CD4-positive, CD25-positive, alpha-beta regulatory T cell (primary cell): ENCODE data around the gene NEO1. TPM values are rescaled to one million over a fixed set of nuclear protein-coding genes. Genes with fewer than 3 reads are reported as not detected.

ENCODE experiments used
- ATAC-seq, 2 donors: fragments of 150-1000 bp; cut with Tn5 transposase; one replicate each; pipeline ENCODE4 v1.10.0; 2021; ENCODE audit warnings: low read depth in 2 of 2, moderate number of reproducible peaks in 2 of 2, moderate library complexity in 1 of 2
- DNase-seq, 3 donors: peaks; one replicate each; pipeline versions ENCODE4 v3.0.0 to v3.0.0-alpha.2; 2012 to 2022; ENCODE audit warnings: mixed read lengths in 1 of 3
- H3K27ac ChIP-seq: one replicate; pipeline ENCODE4 v1.7.0; 2013; ENCODE audit warnings: mild to moderate bottlenecking, low read length; ENCODE audit not compliant: insufficient read depth, poor library complexity, severe bottlenecking
- H3K27me3 ChIP-seq: one replicate; pipeline ENCODE4 v1.7.0; 2013; ENCODE audit warnings: low read length; ENCODE audit not compliant: control insufficient read depth, insufficient read depth
- H3K36me3 ChIP-seq: one replicate; pipeline ENCODE4 v1.7.0; 2013; ENCODE audit warnings: mild to moderate bottlenecking, low read length, moderate library complexity; ENCODE audit not compliant: control insufficient read depth, insufficient read depth
- H3K4me1 ChIP-seq: 2 replicates; pipeline ENCODE4 v1.7.0; 2013; ENCODE audit warnings: mild to moderate bottlenecking, low read length; ENCODE audit not compliant: insufficient read depth, control insufficient read depth, poor library complexity, severe bottlenecking
- H3K4me3 ChIP-seq: one replicate; pipeline ENCODE4 v1.7.0; 2013; ENCODE audit warnings: low read depth, mild to moderate bottlenecking, low read length, moderate library complexity
- H3K9me3 ChIP-seq, 2 experiments: 1 replicate in 1 of 2; 2 replicates in 1 of 2; pipeline ENCODE4 v1.7.0; 2013; ENCODE audit warnings: low read length in 2 of 2, mild to moderate bottlenecking in 1 of 2, moderate library complexity in 1 of 2; ENCODE audit not compliant: control insufficient read depth in 2 of 2
- H3K27ac Mint-ChIP-seq, 3 donors: one replicate each; pipeline ENCODE4 v1.8.0; 2020 to 2022; ENCODE audit warnings: mild to moderate bottlenecking in 3 of 3, mixed read lengths in 3 of 3, moderate library complexity in 2 of 3
- H3K27me3 Mint-ChIP-seq: one replicate; pipeline ENCODE4 v1.8.0; 2022; ENCODE audit warnings: mild to moderate bottlenecking, mixed read lengths
- H3K36me3 Mint-ChIP-seq: one replicate; pipeline ENCODE4 v1.8.0; 2020; ENCODE audit warnings: mixed read lengths
- H3K4me1 Mint-ChIP-seq, 4 donors: one replicate each; pipeline ENCODE4 v1.8.0; 2020 to 2022; ENCODE audit warnings: mixed read lengths in 4 of 4, mild to moderate bottlenecking in 1 of 4
- H3K4me3 Mint-ChIP-seq, 4 donors: one replicate each; pipeline ENCODE4 v1.8.0; 2020 to 2022; ENCODE audit warnings: mild to moderate bottlenecking in 4 of 4, mixed read lengths in 4 of 4, moderate library complexity in 3 of 4
- H3K9me3 Mint-ChIP-seq, 7 donors: one replicate each; pipeline ENCODE4 v1.8.0; 2020 to 2022; ENCODE audit warnings: mixed read lengths in 7 of 7, mild to moderate bottlenecking in 3 of 7, moderate library complexity in 2 of 7
- polyA plus RNA-seq, 4 donors: library from polyadenylated mRNA; unstranded; fragments of 300-500 nt; fragmentation: Illumina TruSeq; gene quantifications; one replicate each; pipeline ENCODE4 v1.2.3, GENCODE V29; 2021
- total RNA-seq: library from RNA; stranded (reverse); gene quantifications from one replicate; pipeline ENCODE4 v1.2.3, GENCODE V29; 2022

The NEO1 gene
- total and polyA plus RNA-seq, 5 donors from 2014 or later: 0.45 to 2.7 (median 0.68) TPM

DNA sequence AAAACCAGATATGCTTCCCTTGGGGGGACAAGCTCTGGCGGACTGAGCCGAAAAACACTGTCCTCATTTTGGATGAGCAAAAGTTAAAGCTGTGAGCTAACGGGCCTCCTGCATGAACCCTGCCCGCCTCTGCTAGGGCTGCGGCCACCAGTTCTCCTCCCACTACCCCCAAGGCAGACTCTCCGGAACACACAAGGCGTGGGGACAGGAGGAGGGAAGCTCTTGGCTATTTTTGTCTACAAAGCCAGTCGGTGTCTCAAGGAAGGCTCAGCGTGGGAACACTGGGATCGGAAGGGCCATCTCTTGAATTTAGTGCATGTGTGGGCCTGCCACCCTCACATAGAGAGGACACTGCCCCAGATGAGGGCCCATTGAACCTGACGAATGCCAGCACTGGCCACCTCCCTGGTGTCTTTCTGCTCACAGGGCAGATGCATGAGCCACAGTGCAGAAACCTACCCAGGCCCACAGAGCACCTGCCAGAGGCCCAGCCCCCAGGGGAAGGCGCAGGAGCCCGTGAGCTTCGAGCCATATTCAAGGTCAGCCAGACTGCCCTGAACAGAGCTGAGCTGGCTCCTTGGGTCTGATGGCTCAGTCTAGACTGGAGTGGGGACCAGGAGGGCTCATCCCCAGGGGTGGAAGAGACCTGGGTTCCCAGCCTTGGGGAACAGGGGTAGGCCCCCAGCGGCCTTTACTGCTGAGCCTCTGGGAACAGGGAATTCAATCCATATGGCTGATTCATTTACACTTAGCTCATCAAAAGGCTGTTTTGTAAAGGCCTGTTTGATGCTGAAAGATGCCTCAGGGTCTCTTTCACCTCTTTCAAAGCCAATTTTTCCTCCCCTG, 278.2 kb downstream of the NEO1 start:
- H3K4me3 Mint-ChIP-seq: no peak overlapping the region
- no peaks in the 10 kb centered on the region for H3K36me3 Mint-ChIP-seq
- DNase-seq (no peak), ATAC-seq (no peak)
- H3K27ac Mint-ChIP-seq: no peak overlapping the region
- H3K4me3 ChIP-seq: no peak overlapping the region
- no peak overlapping the region for H3K27ac ChIP-seq
- H3K9me3 ChIP-seq: no peaks in the 10 kb centered on the region
- no peaks in the 10 kb centered on the region for H3K4me1 ChIP-seq
- no peaks in the 10 kb centered on the region for H3K36me3 ChIP-seq
- H3K4me1 Mint-ChIP-seq: peaks cover 0 to 4% (median 0%) of the 10 kb centered on the region in 4 donors
- H3K27me3 ChIP-seq: no peaks in the 10 kb centered on the region
- no peaks in the 10 kb centered on the region for H3K27me3 Mint-ChIP-seq
- H3K9me3 Mint-ChIP-seq: no peaks in the 10 kb centered on the region

DNA sequence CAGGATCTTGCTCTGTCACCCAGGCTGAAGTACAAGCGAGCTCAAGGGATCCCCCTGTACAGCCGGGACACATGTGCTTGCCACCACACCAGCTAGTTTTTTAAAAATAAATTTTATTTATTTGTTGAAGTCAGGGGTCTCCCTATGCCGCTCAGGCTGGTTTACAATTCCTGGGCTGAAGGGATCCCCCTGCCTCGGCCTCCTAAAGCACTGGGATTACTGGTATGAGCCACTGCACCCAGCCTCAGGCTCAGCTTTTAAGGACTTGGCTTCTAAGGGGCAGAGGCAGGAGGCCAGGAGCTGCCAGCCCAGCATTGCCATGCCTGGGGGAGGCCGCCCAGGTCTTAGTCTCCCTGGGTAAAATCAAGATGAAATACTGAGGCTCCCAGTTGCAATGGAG, 279.2 kb downstream of the NEO1 start:
- Mint-ChIP-seq H3K36me3 (no peaks in the 10 kb centered on the region), H3K4me3 (no peak overlapping the region), H3K27me3 (no peaks in the 10 kb centered on the region), H3K27ac (no peak overlapping the region), H3K4me1 (no peaks in the 10 kb centered on the region), H3K9me3 (no peaks in the 10 kb centered on the region)
- H3K4me1 ChIP-seq: no peaks in the 10 kb centered on the region
- H3K9me3 ChIP-seq: no peaks in the 10 kb centered on the region
- no peaks in the 10 kb centered on the region for H3K36me3 ChIP-seq
- H3K4me3 ChIP-seq: no peak overlapping the region
- DNase-seq (no peak), ATAC-seq (no peak)
- H3K27me3 ChIP-seq: no peaks in the 10 kb centered on the region
- H3K27ac ChIP-seq: no peak overlapping the region

DNA sequence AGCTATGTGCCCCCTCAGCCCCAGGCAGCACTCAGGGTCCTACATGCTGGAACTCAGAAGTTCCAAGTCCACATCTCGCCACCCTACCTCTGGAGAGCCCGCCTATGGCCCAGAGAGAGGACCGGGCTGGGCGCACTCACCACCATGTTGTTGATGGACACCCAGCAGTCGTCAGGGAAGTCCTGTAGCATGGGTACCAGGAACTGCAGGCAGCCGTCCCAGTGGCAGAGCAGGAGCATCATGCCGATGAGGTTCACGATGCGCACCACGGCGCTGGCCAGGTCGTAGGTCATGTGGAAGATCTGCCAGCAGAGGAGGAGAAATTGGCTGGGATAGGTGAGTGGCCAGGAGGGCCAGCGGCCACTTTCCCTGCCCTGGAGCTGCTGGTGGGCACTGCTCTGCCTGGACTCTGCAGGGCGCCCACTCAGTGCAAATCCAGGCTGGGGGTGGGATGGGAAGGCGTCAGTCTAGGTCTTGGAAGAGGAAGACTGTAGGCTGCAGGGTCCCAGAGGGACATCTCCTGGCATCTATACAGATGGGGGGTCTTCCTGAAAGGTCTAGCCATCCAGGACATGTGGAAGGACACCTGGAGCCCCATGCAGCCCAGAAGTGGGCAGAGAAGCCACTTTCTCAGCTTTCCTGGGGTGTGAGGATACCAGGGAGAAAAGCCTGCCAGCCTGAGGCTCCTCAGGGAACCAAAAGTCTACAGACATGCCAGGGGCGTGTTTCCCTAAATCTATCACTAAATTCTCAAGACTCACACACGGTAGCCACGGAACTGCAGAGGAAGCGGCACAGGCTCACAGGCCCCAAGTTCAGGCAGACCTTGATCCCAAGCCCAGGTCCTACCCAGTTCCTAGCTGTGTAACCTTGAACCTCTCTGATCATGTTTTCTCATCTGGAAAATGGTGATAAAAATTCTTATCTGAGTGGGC, 280.0 kb downstream of the NEO1 start:
- H3K27ac Mint-ChIP-seq: no peak overlapping the region
- no peak overlapping the region for H3K4me3 Mint-ChIP-seq
- no peaks in the 10 kb centered on the region for H3K9me3 ChIP-seq
- no peak overlapping the region for H3K27ac ChIP-seq
- no peak overlapping the region for H3K4me3 ChIP-seq
- no peaks in the 10 kb centered on the region for H3K27me3 Mint-ChIP-seq
- no peaks in the 10 kb centered on the region for H3K36me3 Mint-ChIP-seq
- no peaks in the 10 kb centered on the region for H3K27me3 ChIP-seq
- no peaks in the 10 kb centered on the region for H3K9me3 Mint-ChIP-seq
- H3K4me1 ChIP-seq: no peaks in the 10 kb centered on the region
- no peak for DNase-seq
- H3K36me3 ChIP-seq: no peaks in the 10 kb centered on the region
- no peak for ATAC-seq
- H3K4me1 Mint-ChIP-seq: no peaks in the 10 kb centered on the region

DNA sequence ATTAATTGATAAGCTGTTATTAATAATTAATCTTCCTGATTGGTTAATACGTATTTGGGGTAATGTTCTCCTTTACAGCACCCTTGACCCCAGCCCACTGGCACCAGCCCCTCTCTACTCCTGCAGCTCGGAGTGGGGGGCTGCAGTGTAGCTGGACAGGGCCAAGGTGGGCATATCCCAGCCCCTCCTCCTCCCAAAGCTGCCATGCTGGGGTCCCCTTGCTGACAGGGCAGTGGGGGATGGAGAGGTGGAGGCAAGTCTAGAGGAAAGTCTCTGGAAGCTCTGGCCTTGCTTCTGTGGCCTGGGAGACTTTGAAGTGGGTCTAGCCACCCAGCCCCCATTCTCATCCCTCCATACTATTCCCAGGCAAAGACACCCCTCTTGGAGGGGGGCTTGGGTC, 280.7 kb downstream of the NEO1 start:
- no peak overlapping the region for H3K4me3 ChIP-seq
- H3K4me1 Mint-ChIP-seq: no peaks in the 10 kb centered on the region
- no peaks in the 10 kb centered on the region for H3K27me3 Mint-ChIP-seq
- H3K27ac ChIP-seq: no peak overlapping the region
- H3K4me1 ChIP-seq: no peaks in the 10 kb centered on the region
- H3K27me3 ChIP-seq: no peaks in the 10 kb centered on the region
- H3K9me3 ChIP-seq: no peaks in the 10 kb centered on the region
- ATAC-seq (no peak), DNase-seq (no peak)
- no peaks in the 10 kb centered on the region for H3K9me3 Mint-ChIP-seq
- no peak overlapping the region for H3K4me3 Mint-ChIP-seq
- H3K27ac Mint-ChIP-seq: no peak overlapping the region
- no peaks in the 10 kb centered on the region for H3K36me3 Mint-ChIP-seq
- H3K36me3 ChIP-seq: no peaks in the 10 kb centered on the region

DNA sequence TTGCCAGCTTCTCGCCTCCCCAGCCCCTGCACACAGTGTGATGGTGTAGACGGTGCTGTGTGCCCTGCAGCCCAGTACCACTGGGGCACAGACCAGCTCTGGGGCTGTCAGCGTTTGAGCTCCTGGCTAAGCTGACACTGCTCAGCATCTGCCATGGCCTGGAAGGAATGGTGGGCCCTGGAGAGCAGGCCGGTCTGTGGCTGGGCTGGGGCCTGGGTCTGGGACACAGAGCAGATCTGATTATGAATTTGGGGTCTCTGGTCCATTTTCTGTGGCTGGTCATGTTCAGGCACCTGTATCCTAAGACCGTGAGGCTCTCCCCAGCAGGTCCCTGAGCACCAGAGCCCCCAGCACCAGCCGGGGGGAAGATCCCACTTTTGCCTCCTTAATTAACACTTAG, 281.8 kb downstream of the NEO1 start:
- H3K4me1 ChIP-seq: no peaks in the 10 kb centered on the region
- Mint-ChIP-seq H3K4me3 (no peak overlapping the region), H3K27me3 (no peaks in the 10 kb centered on the region), H3K4me1 (no peaks in the 10 kb centered on the region), H3K36me3 (no peaks in the 10 kb centered on the region), H3K27ac (no peak overlapping the region), H3K9me3 (no peaks in the 10 kb centered on the region)
- H3K27ac ChIP-seq: no peak overlapping the region
- ATAC-seq (no peak), DNase-seq (no peak)
- no peaks in the 10 kb centered on the region for H3K27me3 ChIP-seq
- H3K9me3 ChIP-seq: no peaks in the 10 kb centered on the region
- H3K36me3 ChIP-seq: no peaks in the 10 kb centered on the region
- H3K4me3 ChIP-seq: no peak overlapping the region

DNA sequence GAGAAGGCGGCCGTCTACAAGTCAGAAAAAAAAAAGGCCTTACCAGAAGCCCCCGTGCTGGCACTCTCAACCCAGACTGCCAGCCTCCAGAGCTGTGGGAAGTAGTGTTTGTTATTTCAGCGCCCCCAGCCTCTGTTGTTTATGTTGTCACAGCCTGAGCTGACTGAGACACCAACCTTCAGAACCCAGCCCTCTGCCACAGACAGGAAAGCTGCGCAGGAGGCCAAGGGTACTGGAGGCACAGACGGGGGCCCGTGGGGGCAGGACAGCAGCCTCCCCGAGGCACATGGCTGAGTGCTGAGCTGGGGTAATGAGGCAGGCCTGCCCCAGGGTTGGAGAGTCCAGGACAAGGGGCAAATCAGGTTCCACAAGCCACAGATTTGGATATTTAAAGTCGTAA, 282.8 kb downstream of the NEO1 start:
- no peaks in the 10 kb centered on the region for H3K9me3 ChIP-seq
- H3K27me3 ChIP-seq: no peaks in the 10 kb centered on the region
- no peak for ATAC-seq
- Mint-ChIP-seq H3K4me3 (no peak overlapping the region), H3K36me3 (no peaks in the 10 kb centered on the region), H3K9me3 (no peaks in the 10 kb centered on the region), H3K27ac (no peak overlapping the region), H3K27me3 (no peaks in the 10 kb centered on the region), H3K4me1 (no peaks in the 10 kb centered on the region)
- H3K36me3 ChIP-seq: no peaks in the 10 kb centered on the region
- H3K4me1 ChIP-seq: no peaks in the 10 kb centered on the region
- no peak overlapping the region for H3K27ac ChIP-seq
- no peak for DNase-seq
- no peak overlapping the region for H3K4me3 ChIP-seq

DNA sequence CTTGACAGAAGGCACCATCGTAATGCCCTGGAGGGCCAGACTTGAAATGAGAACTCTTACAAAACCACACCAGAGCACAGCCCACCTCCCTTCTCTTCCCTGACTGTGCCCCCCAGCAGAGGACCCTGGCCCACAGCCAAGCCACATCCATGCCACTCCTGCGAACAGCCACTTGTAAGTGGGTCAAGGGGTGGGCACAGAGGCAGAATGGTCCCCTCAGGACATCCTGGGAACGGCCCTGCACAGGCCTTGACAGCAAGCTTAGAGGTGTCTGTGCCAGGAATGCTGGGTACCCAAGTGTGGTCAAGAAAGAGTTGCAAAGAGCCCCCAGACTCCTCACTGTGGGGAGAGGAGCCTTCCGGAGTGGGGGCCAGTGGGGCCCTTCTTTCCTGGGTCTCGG, 283.2 kb downstream of the NEO1 start:
- Histone ChIP-seq H3K36me3 (no peaks in the 10 kb centered on the region), H3K27me3 (no peaks in the 10 kb centered on the region), H3K4me1 (no peaks in the 10 kb centered on the region), H3K9me3 (no peaks in the 10 kb centered on the region), H3K27ac (no peak overlapping the region), H3K4me3 (no peak overlapping the region)
- H3K4me3 Mint-ChIP-seq: no peak overlapping the region
- DNase-seq (no peak), ATAC-seq (no peak)
- no peaks in the 10 kb centered on the region for H3K4me1 Mint-ChIP-seq
- peaks cover 0 to 1% (median 0%) of the 10 kb centered on the region in 7 donors for H3K9me3 Mint-ChIP-seq
- H3K27ac Mint-ChIP-seq: no peak overlapping the region
- no peaks in the 10 kb centered on the region for H3K36me3 Mint-ChIP-seq
- no peaks in the 10 kb centered on the region for H3K27me3 Mint-ChIP-seq
